ENCODE measurements around the gene GRK3. TPM values are rescaled to one million over a fixed set of nuclear protein-coding genes. Genes with fewer than 3 reads are reported as not detected.

GRK3 gene
- total and polyA plus RNA-seq, 2 of the 4 experiments (the other 2 are of a cell fraction), result 0.58 to 1.6 TPM

DNA sequence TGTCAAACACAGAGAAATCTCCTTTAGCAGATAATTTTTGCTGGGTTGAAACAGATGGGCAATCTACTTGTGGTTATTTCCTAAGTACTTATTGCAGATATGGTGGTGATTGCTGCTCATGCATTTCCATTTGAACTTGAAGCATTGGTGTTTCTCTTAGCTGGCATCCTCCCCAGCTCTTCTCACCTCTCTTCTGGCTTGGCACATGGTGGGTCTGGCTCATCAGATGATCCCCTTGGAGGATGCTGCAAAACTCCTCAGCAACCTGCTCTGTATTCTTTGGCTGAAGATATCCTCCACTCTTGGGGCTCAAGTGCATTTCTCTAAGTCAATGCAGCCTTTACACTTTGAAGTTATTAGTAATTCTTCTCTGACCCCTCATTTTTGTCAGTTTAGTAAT is 90.2 kb downstream of the GRK3 start:
- H2AK9ac ChIP-seq (replicated peaks; ENCODE audit: low read depth, low read length, poor library complexity), result no peak overlapping the region
- POLR2A ChIA-PET (ENCODE audit: unreplicated experiment), result no interaction called here
- no peak overlapping the region for H2BK15ac ChIP-seq (ENCODE audit: low read depth, low read length)
- no peak overlapping the region for H3K23ac ChIP-seq (ENCODE audit: low read depth, low read length)
- no peaks in the 10 kb centered on the region for H3K9me3 ChIP-seq (ENCODE audit: control insufficient read depth, insufficient read depth, low read length)
- no peaks in the 10 kb centered on the region for H3K79me1 ChIP-seq (ENCODE audit: low read depth in 1 of 2, low read length in 2 of 2)
- no peak overlapping the region for H2BK5ac ChIP-seq (ENCODE audit: low read depth, low read length, poor library complexity, severe bottlenecking)
- H2BK120ac ChIP-seq (ENCODE audit: low read depth, low read length), result no peak overlapping the region
- H4K5ac ChIP-seq (ENCODE audit: low read depth, low read length), result no peak overlapping the region
- no peak overlapping the region for H3K27ac ChIP-seq (ENCODE audit: insufficient read depth, low read length)
- H2AK5ac ChIP-seq (ENCODE audit: low read depth, low read length), result no peak overlapping the region
- no peaks in the 10 kb centered on the region for H3K9me1 ChIP-seq (ENCODE audit: insufficient read depth, low read length)
- no peaks in the 10 kb centered on the region for H3K27me3 ChIP-seq (ENCODE audit: control insufficient read depth, insufficient read depth, low read length)
- TF ChIP-seq CHD1 (IDR thresholded peaks at IDR 0.05; ENCODE audit: low read depth, low read length) (no peak), FOS (IDR thresholded peaks at IDR 0.05; ENCODE audit: low read depth, low read length) (no peak), CEBPB (IDR thresholded peaks at IDR 0.05; ENCODE audit: low read depth, low read length) (no peak), RFX5 (IDR thresholded peaks at IDR 0.05; ENCODE audit: low read depth, low read length) (no peak), MAFK (IDR thresholded peaks at IDR 0.05; ENCODE audit: low read depth, low read length) (no peak), NFE2L2 (IDR thresholded peaks at IDR 0.05; ENCODE audit: low read depth, low read length) (no peak), MAZ (IDR thresholded peaks at IDR 0.05; ENCODE audit: borderline replicate concordance, low read depth, low read length) (no peak), MXI1 (IDR thresholded peaks at IDR 0.05; ENCODE audit: borderline replicate concordance, low read depth, low read length) (no peak)
- TF ChIP-seq, protein P1, sequence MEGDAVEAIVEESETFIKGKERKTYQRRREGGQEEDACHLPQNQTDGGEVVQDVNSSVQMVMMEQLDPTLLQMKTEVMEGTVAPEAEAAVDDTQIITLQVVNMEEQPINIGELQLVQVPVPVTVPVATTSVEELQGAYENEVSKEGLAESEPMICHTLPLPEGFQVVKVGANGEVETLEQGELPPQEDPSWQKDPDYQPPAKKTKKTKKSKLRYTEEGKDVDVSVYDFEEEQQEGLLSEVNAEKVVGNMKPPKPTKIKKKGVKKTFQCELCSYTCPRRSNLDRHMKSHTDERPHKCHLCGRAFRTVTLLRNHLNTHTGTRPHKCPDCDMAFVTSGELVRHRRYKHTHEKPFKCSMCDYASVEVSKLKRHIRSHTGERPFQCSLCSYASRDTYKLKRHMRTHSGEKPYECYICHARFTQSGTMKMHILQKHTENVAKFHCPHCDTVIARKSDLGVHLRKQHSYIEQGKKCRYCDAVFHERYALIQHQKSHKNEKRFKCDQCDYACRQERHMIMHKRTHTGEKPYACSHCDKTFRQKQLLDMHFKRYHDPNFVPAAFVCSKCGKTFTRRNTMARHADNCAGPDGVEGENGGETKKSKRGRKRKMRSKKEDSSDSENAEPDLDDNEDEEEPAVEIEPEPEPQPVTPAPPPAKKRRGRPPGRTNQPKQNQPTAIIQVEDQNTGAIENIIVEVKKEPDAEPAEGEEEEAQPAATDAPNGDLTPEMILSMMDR (conservative IDR thresholded peaks at IDR 0.05; ENCODE audit: low read depth, low read length), result no peak
- TF ChIP-seq, protein P2, sequence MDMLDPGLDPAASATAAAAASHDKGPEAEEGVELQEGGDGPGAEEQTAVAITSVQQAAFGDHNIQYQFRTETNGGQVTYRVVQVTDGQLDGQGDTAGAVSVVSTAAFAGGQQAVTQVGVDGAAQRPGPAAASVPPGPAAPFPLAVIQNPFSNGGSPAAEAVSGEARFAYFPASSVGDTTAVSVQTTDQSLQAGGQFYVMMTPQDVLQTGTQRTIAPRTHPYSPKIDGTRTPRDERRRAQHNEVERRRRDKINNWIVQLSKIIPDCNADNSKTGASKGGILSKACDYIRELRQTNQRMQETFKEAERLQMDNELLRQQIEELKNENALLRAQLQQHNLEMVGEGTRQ (IDR thresholded peaks at IDR 0.05; ENCODE audit: low read depth, low read length), result no peak
- H3K9ac ChIP-seq (ENCODE audit: low read depth, low read length), result no peak overlapping the region
- intact Hi-C loops (cut with micrococcal nuclease) (no loop called here), dilution Hi-C loops (cut with HindIII; ENCODE audit: low sequenced_read_pairs, unreplicated experiment) (no loop called here), in situ Hi-C loops (cut with MboI; ENCODE audit: low sequenced_read_pairs) (no loop called here)
- no peak overlapping the region for H4K91ac ChIP-seq (ENCODE audit: insufficient read depth, low read depth, low read length)
- H3K4me2 ChIP-seq (ENCODE audit: low read depth, low read length), result no peak overlapping the region
- H2AFZ ChIP-seq (replicated peaks; ENCODE audit: low read length, poor library complexity), result no peak overlapping the region
- H3K36me3 ChIP-seq (ENCODE audit: control insufficient read depth, insufficient read depth, low read length), result no peaks in the 10 kb centered on the region
- no peak overlapping the region for H3K18ac ChIP-seq (ENCODE audit: low read depth, low read length)
- no peak overlapping the region for H3K56ac ChIP-seq (ENCODE audit: extremely low read depth, insufficient read depth, low read length)
- BruUV-seq (replicated peaks), result no TSS peak
- no peak overlapping the region for H3K4me3 ChIP-seq (ENCODE audit: insufficient read depth, low read depth, low read length)
- H4K20me1 ChIP-seq (ENCODE audit: insufficient read depth, low read length), result no peaks in the 10 kb centered on the region
- CTCF ChIA-PET, result no interaction called here
- ATAC-seq (ENCODE audit: low read depth) (no peak), DNase-seq (no peak)
- no peaks in the 10 kb centered on the region for H3K4me1 ChIP-seq (ENCODE audit: control insufficient read depth, insufficient read depth, low read length)
- H3K14ac ChIP-seq (replicated peaks; ENCODE audit: low read depth, low read length), result no peak overlapping the region
- H4K8ac ChIP-seq (ENCODE audit: low read depth in 2 of 2, low read length in 2 of 2), result no peak overlapping the region
- H2BK20ac ChIP-seq (ENCODE audit: low read depth, low read length), result no peak overlapping the region
- H3K4ac ChIP-seq (ENCODE audit: low read depth, low read length), result no peak overlapping the region

Measured in IMR-90 (cell line).